ENCODE measurements around the gene CKAP4.
"Not testable (repeated sequence)": the region's sequence is repeated elsewhere in the genome, so short reads cannot be mapped to it uniquely, and the experiment has no call there.

CKAP4 gene

DNA sequence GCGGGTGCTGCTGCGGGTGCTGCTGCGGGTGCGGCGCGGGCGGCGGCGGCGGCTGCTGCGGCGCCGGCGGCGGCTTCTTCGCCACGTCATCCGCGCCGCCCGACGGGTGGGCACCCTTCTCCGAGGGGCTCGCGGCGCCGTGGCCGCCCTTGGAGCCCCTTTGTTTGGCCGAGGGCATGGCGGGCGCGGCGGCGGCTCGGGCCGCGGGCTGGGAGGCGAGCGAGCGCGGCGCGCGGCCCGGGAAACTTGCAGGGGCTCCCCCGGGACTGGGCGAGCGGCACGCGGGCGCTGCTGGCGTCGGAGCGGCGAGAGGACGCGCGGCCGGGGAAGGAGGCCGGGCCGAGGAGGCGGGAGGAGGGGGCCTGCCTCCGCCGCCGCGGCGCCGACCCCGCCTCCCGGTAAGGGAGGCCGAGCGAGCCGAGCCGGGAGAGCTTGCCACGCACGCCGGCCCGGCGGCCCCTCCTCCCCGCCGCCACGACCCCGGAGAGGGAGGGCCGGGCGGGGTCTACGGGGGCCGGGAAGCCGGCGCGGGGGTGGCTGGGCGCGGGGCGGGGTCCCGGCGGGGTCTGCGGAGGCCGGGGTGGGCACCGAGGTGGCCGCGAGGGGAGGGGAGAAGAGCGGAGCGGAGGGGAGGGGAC lies at the start of gene CKAP4:
TSS of gene CKAP4 (minus strand) at position 347 of the 638 bp plus-strand sequence. CDS start at position 178, 169 bp downstream.
- peak; percentile 86 for DNase-seq (ENCODE audit: low spot score)

DNA sequence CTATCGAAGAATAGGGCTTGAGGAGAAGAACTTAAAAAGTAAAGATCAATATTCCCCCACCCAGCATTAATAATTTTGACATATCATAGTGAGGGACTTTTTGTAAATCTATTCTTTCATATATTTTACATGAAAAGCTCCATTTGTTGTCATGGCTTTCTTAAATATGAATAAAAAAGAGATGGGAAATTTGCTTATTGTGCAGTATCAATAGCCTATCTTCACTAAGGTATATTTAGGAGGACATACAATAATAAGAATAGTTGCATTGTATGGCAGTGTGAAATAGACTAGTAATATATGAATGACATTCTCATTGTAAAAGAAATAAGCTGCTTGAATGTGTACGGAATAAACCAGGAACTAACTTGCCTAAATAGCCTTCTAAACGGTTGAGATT lies 49.3 kb upstream of the CKAP4 start:
- no peak for DNase-seq (ENCODE audit: low spot score)

DNA sequence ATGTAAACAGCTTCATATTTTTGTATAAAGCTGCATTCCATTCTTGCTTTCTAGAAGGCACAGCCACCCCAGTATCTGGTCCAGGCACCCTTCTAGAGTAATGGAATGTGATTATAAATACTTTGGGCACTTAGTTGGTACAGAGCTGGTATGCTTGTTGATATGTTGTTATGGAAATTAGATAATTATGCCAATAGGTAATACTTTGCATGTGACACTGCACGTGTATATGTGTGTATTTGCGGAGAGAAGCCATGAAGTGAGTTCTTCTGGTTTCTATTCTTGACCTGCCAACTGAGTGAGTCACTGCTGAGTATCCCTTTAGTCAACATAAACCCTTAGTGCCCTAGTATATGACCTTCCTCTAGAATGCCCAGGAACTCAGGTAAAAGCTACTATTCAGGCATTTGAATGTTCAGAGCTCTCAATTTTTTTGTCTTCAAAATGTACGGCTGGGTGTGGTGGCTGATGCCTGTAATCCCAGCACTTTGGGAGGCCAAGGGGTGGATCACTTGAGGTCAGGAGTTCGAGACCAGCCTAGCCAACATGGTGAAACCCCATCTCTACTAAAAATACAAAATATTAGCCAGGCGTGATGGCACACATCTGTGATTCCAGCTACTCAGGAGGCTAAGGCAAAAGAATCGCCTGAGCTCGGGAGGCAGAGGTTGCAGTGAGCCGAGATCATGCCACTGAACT lies 48.5 kb upstream of the CKAP4 start:
- no peak for DNase-seq (ENCODE audit: low spot score)

GRCh38 chr12:106292339-106292738 lies 44.5 kb upstream of the CKAP4 start:
- DNase-seq (ENCODE audit: low spot score), result no peak

GRCh38 chr12:106291342-106291741 lies 43.5 kb upstream of the CKAP4 start:
- no peak for DNase-seq (ENCODE audit: low spot score)

DNA sequence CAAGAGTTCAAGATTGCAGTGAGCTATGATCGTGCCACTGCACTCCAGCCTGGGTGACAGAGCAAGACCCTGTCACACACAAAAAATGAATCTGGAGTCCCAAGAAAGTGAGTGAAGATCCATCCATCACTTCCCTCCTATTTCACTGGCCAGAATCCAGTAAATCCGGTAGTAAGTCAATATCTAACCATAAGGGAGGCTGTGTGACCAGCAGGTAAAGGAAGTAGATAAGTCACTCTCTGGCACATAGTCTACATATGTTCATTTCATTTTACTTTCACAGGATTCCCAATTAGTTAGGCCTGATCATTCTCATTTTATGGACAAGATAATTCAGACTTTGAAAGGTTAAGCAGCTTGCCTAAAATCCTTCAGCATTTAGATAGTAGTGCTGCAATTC lies 42.8 kb upstream of the CKAP4 start:
- no peak for DNase-seq (ENCODE audit: low spot score)

GRCh38 chr12:106289196-106289681 lies 41.4 kb upstream of the CKAP4 start:
- DNase-seq (ENCODE audit: low spot score), result no peak

- DNase-seq (ENCODE audit: low spot score), result no peak
Measured at GRCh38 chr12:106288494-106289195, 40.8 kb upstream of the CKAP4 start.

GRCh38 chr12:106288101-106288493 lies 40.3 kb upstream of the CKAP4 start:
- DNase-seq (ENCODE audit: low spot score), result no peak

GRCh38 chr12:106287364-106287763 lies 39.5 kb upstream of the CKAP4 start:
- no peak for DNase-seq (ENCODE audit: low spot score)

DNA sequence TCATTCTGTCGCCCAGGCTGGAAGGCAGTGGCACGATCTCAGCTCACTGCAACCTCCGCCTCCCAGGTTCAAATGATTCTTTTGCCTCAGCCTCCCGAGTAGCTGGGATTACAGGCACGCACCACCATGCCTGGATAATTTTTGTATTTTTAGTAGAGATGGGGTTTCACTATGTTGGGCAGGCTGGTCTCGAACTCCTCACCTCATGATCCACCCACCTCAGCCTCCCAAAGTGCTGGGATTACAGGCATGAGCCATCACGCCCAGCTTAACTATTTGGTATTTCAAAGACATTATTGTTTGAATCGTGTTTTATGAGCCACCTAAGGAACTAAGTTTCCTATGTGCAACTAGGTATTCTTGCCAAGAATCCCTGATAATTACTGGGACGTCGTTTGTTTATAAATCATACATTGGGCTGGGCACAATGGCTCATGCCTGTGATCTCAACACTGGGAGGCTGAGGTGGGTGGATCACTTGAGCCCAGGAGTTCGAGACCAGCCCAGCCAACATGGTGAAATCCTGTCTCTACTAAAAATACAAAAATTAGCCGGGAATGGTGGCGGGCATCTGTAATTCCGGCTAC lies 38.8 kb upstream of the CKAP4 start:
- not testable (repeated sequence) for DNase-seq (ENCODE audit: low spot score)

DNA sequence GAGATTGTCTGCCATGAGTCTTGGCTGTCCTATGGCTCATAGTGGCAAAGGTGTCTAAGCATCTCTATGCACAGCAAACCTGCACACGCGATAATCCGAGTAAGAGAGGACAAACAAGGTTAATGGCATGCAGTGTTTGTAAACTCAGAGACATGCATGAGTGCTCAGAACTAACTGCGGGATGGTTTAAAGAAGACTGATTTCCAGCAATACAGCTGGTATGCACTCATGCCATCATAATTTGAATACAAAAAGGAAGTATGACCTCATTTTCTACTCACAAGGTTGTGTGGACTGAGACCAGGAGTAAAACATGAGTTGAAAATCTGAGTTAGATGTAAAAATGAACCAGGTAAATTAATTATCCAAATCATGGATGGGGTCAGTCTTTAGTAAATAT lies 38.2 kb upstream of the CKAP4 start:
- DNase-seq (ENCODE audit: low spot score), result no peak

GRCh38 chr12:106284358-106285105 lies 36.7 kb upstream of the CKAP4 start:
- no peak for DNase-seq (ENCODE audit: low spot score)

DNA sequence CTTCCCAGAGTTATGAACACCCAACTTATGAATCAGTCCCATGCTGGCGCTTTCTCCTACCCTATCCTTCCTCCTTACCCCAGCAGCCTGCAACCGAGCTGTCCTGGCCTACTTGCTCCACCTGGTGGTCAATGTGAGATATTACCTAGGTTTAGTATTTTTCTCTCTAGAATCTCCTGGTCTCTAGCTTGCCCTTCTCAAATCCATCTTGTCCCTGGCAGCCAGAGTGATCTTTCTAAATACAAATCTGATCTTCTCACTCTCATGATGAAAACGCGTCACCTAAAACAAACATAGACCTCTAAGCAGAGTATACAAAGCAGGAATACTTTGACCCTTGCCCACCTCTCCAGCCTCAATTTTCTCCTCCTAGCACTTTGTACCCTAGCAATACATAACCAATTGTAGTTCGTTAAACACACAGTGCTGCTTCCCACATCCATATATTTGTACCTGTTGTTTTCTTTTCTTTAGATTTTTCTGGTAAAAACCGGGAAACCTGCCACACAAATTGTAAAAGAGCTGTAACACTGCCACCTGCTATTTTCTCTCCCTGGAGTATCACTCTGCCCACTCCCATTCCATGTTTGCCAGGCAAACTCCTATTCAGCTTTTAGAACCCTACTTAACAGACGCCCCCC lies 34.8 kb upstream of the CKAP4 start:
- DNase-seq (ENCODE audit: low spot score), result no peak

DNA sequence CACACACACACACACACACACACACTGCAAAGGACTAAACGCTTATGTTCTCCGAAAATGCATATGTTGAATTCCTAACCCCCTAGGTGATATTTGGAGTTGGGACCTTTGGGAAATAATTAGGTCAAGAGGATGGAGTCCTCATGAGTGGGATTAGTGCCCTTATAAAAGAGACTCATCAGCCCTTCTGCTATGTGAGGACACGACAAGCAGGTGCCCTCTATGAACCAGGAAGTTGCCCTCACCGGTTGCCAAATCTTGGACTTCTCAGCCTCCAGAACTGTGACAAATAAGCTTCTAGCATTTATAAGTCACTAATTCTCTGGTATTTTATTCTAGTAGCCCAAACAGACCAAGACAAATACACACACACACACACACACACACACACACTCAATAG lies 34.0 kb upstream of the CKAP4 start:
- DNase-seq (ENCODE audit: low spot score), result no peak

DNA sequence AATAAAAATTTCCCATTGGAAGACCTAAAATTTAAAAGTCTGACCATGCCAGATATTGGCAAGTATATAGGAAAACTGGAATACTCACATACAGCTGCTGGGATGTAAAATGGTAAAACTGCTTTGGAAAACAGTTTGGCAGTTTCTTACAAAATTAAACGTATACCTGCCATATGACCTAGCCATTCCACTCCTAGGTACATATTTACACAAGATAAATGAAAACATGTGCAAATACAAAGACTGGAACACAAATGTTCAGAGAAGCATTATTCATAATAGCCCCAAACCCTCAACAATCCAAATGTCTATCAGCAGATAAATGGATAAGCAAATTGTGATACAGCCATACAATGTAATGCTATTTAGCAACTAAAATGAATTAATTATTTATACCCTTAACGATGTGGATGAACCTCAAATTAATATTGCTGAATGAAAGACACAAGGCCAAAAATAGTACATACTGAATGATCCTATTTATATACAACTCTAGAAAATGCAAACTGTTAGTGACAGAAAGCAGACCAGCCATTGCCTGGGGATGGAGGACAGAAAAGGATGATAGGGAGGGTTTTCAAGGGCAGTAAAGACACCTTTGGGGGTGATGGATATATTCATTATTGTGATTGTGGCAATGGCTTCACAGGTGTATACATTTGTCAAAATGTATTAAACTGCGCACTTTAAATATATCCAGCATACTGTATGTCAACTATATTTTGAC lies 33.4 kb upstream of the CKAP4 start:
- DNase-seq (ENCODE audit: low spot score), result no peak

DNA sequence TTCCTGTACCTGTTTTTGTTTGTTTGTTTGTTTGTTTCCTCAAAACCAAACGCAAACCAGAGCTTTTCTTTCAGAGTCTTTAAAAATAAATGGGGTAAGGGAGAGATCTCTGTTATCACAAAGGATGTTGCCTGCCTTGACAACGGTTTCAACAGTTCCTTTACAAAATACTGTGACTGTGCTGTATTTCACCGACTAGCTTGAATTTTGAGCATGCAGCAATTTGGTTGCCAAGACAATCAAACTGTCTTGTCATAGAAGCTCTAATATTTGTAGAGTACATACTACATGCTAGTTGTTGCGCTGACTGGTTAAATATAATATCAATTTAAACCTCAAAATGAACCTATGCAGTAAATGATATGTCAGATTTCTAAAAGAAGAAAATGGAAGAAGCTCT lies 32.3 kb upstream of the CKAP4 start:
- DNase-seq (ENCODE audit: low spot score), result no peak

DNA sequence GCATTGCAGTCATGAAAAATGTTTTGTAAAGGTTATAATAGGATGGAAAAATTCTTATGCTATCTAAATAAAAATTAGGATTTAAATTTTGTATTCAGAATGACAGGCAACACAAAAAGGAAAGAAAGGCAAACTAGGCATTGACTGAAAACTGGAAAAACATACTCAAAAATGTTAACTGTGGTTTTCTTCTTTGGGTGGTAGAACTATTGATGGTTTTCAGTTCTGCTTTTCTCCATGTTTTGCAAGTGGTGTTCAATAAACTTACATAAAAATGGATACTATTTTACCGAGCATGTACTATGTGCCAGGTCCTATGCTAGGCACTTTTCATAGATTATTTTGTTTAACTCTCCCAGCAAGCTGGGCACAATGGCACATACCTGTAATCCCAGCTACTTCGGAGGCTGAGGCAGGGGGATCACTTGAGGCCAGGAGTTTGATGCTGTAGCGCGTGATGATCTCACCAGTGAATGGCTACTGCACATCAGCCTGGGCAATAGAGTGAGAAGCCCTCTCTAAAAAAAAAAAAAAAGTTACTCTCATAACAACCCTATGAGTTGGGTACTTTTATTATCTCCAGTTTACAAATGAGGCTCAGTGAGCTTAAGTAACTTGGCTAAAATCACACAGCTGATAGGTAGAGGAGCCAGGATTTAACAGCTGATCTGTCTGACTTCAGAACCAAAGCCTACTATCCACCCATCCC lies 28.4 kb upstream of the CKAP4 start:
- DNase-seq (ENCODE audit: low spot score), result no peak

GRCh38 chr12:106275458-106275857 lies 27.6 kb upstream of the CKAP4 start:
- DNase-seq (ENCODE audit: low spot score), result no peak

- DNase-seq (ENCODE audit: low spot score), result no peak
Measured at GRCh38 chr12:106274575-106275121, 26.8 kb upstream of the CKAP4 start.

Data from HuH-7.5 (cell line).